AG09319 (cell line): Measurements from ENCODE around the gene SLC12A7.

Experiments used
- DNase-seq: peaks from one replicate; pipeline ENCODE4 v3.0.0-alpha.2; 2010; ENCODE audit warnings: low read depth; ENCODE audit errors: extremely low read depth
- TF ChIP-seq, protein P1 (sequence below): IDR thresholded peaks from 2 replicates; pipeline ENCODE4 v1.5.1; 2011; ENCODE audit warnings: low read depth, mild to moderate bottlenecking, inconsistent platforms, low read length, moderate library complexity

The SLC12A7 gene

DNA sequence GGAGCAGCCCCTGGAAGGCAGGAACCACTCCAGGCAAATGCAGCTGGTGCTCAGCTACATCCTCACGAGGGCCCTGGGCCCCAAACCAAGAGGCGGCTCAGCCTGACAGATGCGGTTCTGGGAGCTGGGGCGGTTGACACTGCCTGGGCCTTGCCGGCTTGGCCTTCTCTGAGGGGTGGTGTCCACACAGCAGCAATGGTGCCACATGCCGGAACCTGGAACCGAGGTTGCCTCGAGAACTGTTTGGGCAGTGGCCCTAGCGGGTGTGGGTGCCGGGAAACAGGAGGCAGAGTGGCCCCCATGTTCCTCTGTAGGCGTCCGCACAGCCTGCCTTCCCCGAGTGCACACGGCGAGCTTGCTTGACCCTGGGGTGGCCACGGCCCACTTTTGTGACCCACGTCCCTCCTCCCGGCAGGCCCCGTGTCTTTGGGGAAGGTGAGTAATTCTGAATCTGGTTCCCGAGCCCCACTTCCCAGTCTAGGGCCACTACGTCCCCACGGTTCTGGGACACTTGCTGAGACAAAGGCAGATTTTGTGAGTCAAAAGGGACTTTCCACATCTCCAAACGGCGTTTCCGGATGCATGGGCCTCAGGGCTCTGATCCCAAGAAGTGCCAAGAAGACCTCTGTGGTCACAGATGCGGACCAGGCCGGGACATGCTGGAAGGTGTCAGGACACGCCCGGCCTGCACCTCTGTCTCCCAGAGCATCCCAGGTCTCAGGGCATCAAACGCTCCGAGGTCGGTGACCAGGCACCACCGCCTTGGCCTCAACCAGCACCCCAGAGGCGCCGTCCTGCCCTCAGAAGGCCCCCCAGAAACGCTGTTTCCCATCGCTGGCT lies 27.7 kb upstream of the SLC12A7 start:
- TF ChIP-seq, protein P1, sequence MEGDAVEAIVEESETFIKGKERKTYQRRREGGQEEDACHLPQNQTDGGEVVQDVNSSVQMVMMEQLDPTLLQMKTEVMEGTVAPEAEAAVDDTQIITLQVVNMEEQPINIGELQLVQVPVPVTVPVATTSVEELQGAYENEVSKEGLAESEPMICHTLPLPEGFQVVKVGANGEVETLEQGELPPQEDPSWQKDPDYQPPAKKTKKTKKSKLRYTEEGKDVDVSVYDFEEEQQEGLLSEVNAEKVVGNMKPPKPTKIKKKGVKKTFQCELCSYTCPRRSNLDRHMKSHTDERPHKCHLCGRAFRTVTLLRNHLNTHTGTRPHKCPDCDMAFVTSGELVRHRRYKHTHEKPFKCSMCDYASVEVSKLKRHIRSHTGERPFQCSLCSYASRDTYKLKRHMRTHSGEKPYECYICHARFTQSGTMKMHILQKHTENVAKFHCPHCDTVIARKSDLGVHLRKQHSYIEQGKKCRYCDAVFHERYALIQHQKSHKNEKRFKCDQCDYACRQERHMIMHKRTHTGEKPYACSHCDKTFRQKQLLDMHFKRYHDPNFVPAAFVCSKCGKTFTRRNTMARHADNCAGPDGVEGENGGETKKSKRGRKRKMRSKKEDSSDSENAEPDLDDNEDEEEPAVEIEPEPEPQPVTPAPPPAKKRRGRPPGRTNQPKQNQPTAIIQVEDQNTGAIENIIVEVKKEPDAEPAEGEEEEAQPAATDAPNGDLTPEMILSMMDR: no peak
- no peak for DNase-seq

DNA sequence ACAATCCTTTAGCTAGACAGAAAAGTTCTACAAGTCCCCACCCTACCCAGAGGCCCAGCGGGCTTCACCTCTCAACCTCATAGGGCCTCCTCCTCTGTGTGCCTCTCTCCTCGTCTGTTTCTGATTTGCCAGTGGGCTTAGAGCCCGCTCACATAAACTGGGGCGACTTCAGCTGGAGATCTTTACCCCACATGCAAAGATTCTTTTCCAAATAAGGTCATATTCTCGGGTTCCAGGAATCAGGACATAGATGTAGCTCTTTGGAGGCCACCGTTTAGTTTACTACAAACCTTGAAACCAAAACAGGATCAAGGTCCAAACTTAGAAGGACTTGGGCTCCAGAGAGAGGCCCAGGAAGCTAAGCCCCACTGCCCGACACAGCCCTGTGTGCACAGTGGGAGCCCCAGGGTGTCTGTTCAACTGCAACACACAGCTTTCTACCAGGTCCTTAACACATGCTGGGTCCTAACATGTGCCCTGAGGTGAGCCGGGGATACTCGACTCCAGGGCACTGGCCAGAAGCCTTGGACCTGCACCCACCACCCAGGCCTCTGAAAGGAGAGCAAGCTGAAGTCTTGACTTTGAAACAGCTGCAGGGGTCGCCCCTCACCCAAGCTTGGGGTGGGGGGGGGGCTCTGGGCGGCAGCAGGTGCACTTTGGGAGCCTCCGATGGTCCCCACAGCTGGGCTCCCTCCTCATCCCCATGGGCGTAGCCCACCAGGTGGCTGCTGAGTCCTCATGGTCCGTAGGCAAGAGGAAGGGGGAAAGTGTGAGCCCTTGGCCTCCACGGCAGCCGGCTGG lies 26.8 kb upstream of the SLC12A7 start:
- TF ChIP-seq, protein P1: no peak

DNA sequence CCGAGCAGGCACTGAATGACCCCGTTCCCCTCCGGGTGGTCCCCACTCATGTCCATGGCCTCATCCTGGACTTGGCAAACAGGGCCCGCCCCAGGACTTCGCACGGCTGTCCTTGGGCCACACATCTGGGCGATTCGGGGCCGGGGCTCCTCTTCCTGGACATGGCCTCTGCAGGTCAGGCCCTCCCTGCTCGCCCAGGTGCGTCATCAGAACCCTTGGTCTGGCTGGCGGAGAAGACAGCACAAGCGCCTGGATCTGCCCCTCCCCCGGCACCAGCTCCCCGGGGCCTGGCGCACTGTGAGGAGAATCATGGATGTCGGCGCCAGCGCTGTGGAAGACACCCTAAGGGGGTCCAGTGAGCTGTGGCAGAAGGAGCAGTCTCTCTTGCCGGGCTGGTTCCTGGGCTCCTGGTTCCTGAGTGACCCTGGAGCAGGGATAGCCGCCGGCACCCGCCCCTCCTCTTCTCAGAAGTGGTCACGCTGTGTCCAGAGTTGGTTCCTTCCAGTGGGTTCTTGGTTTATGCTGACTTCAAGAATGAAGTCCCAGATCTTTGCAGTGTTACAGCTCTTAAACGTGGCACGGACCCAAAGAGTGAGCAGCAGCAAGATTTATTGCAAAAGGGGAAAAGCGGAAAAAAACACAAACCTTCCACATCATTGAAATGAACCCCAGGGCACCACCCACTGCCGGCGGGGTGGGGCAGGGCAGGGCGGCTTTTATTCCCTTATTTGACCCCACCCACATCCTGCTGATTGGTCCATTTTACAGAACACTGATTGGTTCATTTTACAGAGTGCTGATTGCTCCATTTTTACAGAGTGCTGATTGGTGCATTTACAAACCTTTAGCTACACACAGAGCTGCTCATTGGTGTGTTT lies 25.9 kb upstream of the SLC12A7 start:
- TF ChIP-seq, protein P1: no peak
- DNase-seq: no peak

More for the DNA sequence above, 26.8 kb upstream of the SLC12A7 start:
- DNase-seq: no peak

DNA sequence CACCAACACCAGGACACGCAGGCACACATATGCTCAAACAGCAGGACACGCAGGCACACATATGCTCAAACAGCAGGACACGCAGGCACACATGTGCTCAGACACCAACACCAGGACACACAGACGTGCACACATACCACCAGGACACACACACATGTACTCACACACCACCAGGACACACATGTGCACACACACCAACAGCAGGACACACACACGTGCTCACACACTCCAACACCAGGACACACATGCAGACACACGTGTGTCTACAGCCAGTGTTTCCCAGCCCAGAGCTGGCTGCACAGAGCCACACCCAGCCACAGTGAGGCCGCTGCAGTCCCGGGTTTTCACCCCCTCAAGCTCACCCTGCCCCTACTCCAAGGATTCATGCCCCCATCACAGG lies 25.0 kb upstream of the SLC12A7 start:
- no peak for DNase-seq
- TF ChIP-seq, protein P1: no peak

DNA sequence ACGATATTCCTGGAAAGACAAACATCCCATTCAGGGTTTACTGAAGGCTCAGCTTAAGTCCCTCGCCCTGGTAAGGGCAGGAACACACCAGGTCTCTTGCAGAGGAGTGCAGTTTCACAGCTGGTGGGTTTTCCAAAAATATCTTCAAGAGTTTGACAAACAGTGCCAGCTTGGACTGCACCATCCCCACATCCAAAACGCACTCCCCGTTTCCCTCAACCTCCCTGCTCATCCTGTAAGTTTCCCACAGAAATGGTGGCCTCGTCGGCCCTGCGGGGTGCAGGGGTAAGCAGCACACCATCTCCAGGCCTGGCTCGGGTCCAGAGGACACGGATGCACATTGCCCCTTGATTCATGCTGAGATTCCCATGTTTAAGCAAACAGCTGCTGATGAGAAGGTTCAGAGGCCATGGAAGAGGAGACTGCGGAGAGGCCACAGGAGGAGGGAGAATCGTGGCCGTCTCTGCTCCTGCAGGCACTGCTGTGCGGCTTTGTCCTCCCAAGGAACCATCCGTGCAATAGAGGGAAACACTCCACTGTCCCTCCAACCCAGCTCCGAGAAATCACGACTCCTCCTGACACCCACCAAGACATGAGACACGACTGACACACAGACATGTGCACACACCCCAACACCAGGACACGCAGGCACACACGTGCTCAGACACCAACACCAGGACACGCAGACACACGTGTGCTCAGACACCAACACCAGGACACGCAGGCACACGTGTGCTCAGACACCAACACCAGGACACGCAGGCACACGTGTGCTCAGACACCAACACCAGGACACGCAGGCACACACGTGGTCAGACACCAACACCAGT lies 24.0 kb upstream of the SLC12A7 start:
- no peak for DNase-seq
- TF ChIP-seq, protein P1: no peak

DNA sequence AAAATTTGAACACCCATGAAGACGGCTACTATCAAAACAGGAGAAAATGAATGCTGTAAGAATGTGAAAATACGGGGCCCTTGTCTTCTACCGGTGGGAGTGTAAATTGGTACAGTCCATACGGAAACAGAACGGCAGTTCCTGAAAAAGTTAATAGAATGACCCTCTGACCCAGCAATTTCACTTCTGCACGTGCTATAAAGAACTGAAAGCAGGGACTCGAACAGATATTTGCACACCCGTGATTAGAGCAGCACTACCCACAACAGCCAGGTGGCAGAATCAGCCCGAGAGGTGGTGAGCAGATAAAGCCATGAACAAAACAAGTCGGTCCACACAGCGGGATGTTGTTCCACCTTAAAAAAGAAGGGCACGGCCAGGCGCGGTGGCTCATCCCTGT lies 22.6 kb upstream of the SLC12A7 start:
- no peak for DNase-seq
- TF ChIP-seq, protein P1: no peak
